Measurements from ENCODE around the gene KIF17. TPM values are rescaled to one million over a fixed set of nuclear protein-coding genes. Genes with fewer than 3 reads are reported as not detected.

Gene KIF17
- total RNA-seq, 1 donor from 2014 or later, result 0.40 TPM

DNA sequence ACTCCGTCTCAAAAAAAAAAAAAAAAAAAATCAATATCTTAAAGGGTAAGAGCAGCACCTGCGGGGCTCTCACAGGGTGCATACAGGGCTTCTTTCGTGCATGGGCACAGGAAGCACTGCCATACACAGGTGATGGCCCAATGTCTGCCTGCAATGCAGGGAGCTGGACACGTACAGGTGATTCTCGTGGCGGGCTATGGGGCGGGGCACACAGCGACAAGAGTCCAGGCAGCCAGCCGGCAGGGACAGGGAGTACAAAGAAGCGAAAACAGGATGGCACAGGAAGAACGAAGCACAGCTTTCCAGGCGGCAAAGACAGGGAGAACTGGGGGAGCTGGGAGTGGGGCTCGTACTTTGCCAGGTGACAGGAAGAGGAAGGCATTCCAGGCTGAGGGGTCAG is 1.6 kb downstream of the KIF17 start:
- H3K4me3 Mint-ChIP-seq, result peak overlapping the region; percentile 48
- no peaks in the 10 kb centered on the region for H3K4me1 Mint-ChIP-seq
- TF ChIP-seq, protein P1, sequence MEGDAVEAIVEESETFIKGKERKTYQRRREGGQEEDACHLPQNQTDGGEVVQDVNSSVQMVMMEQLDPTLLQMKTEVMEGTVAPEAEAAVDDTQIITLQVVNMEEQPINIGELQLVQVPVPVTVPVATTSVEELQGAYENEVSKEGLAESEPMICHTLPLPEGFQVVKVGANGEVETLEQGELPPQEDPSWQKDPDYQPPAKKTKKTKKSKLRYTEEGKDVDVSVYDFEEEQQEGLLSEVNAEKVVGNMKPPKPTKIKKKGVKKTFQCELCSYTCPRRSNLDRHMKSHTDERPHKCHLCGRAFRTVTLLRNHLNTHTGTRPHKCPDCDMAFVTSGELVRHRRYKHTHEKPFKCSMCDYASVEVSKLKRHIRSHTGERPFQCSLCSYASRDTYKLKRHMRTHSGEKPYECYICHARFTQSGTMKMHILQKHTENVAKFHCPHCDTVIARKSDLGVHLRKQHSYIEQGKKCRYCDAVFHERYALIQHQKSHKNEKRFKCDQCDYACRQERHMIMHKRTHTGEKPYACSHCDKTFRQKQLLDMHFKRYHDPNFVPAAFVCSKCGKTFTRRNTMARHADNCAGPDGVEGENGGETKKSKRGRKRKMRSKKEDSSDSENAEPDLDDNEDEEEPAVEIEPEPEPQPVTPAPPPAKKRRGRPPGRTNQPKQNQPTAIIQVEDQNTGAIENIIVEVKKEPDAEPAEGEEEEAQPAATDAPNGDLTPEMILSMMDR (IDR thresholded peaks at IDR 0.05; ENCODE audit: unreplicated experiment), result no peak
- H3K36me3 Mint-ChIP-seq, result no peaks in the 10 kb centered on the region
- peaks cover 47% of the 10 kb centered on the region for H3K27me3 Mint-ChIP-seq (ENCODE audit: low read depth)
- H3K27ac Mint-ChIP-seq, result no peak overlapping the region
- no peaks in the 10 kb centered on the region for H3K9me3 Mint-ChIP-seq
- DNase-seq (ENCODE audit: low spot score in 2 of 2, unreplicated experiment in 2 of 2), result no peak

DNA sequence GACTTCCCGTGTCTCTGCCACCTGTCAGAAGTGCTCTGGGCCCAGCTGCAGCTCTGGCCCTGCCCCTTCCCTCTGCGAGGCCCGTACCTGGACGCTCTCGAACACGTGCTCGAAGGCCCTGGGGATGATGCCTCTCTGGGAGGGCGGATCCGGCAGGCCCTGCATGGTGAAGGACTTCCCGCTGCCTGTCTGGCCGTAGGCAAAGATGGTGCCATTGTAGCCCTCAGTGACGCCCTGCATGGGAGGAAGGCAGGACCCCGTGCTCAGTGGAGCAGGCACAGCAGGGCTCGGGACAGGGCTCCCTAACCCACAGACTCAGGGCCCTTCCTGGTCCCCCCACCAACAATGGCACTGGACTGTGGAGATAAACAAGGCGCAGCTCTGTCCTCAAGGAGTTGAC is 2.4 kb downstream of the KIF17 start:
- Mint-ChIP-seq H3K27ac (no peak overlapping the region), H3K9me3 (no peaks in the 10 kb centered on the region), H3K4me1 (no peaks in the 10 kb centered on the region), H3K4me3 (no peak overlapping the region), H3K27me3 (ENCODE audit: low read depth) (peaks cover 41% of the 10 kb centered on the region), H3K36me3 (no peaks in the 10 kb centered on the region)
- TF ChIP-seq, protein P1 (IDR thresholded peaks at IDR 0.05; ENCODE audit: unreplicated experiment), result no peak
- DNase-seq (ENCODE audit: low spot score in 2 of 2, unreplicated experiment in 2 of 2), result no peak

DNA sequence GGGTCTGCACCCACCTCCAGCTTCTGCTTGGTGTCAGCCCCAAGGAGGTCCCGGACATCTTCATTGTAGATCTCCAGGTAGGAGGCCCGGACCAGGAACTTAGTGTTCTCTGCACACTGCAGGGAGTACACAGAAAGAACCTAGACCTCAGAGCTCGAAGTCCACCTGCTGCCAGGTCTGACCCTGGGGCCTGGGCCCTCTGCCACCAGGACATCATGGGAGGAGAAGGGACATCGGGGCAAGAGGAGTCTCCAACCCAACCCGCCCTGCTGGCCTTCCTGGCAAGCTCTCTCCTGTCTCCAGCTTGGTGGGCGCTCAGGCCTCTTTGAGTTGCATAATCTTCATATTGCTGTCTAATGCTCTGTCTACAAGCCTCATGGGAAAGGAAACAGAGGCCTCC is 4.4 kb downstream of the KIF17 start:
- H3K27ac Mint-ChIP-seq, result no peak overlapping the region
- TF ChIP-seq, protein P1 (IDR thresholded peaks at IDR 0.05; ENCODE audit: unreplicated experiment), result no peak
- no peak for DNase-seq (ENCODE audit: low spot score in 2 of 2, unreplicated experiment in 2 of 2)
- H3K4me3 Mint-ChIP-seq, result no peak overlapping the region
- H3K27me3 Mint-ChIP-seq (ENCODE audit: low read depth), result peaks cover 22% of the 10 kb centered on the region
- H3K4me1 Mint-ChIP-seq, result no peaks in the 10 kb centered on the region
- no peaks in the 10 kb centered on the region for H3K9me3 Mint-ChIP-seq
- H3K36me3 Mint-ChIP-seq, result no peaks in the 10 kb centered on the region

DNA sequence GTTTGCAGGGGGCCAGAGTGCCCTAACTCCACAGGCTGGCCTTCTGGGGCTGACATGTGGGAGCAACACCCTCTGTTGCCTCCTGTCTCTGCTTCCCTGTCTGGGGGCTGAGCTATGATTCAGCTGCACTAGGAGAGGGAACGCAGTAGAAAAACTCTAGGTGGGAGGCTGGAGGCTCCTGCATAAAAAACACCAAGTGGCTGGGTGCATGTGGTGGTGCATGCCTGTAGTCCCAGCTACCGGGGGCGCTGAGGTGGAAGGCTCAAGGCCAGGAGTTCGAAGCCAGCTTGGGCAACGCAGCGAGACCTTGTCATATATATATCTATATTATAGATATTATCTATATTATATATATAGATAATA is 5.6 kb downstream of the KIF17 start:
- no peak for DNase-seq (ENCODE audit: low spot score in 2 of 2, unreplicated experiment in 2 of 2)
- no peaks in the 10 kb centered on the region for H3K36me3 Mint-ChIP-seq

DNA sequence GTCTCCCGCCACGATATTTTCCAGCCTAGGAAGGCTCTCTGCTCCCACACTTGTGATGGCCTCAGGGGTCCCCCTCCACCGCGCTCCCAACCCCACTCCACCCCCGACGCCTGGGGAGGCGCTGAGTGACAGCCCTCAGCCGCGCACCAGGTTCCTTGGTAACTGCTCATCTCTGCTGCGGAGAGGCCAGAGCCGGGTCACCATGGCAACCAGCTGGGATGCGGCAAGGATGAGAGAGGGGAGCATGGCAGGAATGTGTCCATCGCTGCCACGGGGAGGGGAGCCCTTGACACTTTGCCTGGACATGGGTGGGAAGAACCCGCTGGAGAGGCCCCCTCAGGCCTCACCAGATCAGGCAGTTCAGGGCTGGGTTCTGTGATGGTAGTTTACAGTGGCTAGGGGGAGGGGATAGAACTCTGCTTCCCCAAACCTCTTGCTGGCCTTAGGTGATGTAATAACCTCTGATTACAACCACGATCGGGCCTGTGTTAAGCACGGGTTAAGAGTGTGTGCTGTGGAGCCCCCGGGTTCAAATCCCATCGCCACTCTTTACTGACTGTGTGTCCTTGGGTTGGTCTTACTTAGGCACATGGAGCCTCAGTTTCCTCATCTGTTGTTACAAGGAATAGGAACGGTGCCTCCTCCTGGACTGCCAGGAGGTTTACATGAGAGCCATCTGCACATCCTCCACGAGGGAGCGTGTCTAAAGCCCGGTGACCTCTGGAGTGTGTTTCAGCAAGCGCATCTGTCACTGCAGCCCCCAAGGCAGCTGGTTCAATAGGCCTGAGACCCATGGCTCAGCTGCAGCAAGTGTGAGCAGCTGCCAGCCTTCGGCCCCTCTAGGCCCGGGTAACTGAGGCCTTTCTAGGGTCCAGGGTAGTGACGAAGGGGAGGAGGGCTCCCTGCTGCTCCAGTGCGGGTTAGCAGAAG is 6.3 kb downstream of the KIF17 start:
- Mint-ChIP-seq H3K36me3 (no peaks in the 10 kb centered on the region), H3K4me1 (no peaks in the 10 kb centered on the region), H3K9me3 (no peaks in the 10 kb centered on the region), H3K27me3 (ENCODE audit: low read depth) (peaks cover 9% of the 10 kb centered on the region), H3K4me3 (no peak overlapping the region), H3K27ac (no peak overlapping the region)
- TF ChIP-seq, protein P1 (IDR thresholded peaks at IDR 0.05; ENCODE audit: unreplicated experiment), result no peak
- no peak for DNase-seq (ENCODE audit: low spot score in 2 of 2, unreplicated experiment in 2 of 2)

More for the DNA sequence above, 5.6 kb downstream of the KIF17 start:
- no peaks in the 10 kb centered on the region for H3K4me1 Mint-ChIP-seq
- no peak overlapping the region for H3K4me3 Mint-ChIP-seq
- H3K27ac Mint-ChIP-seq, result no peak overlapping the region
- no peaks in the 10 kb centered on the region for H3K9me3 Mint-ChIP-seq
- H3K27me3 Mint-ChIP-seq (ENCODE audit: low read depth), result peaks cover 14% of the 10 kb centered on the region
- TF ChIP-seq, protein P1 (IDR thresholded peaks at IDR 0.05; ENCODE audit: unreplicated experiment), result no peak
